ENCODE data around the gene ANKRD13A.

- TF ChIP-seq CTCF (IDR thresholded peaks at IDR 0.05) (no peak), POLR2AphosphoS5 (IDR thresholded peaks at IDR 0.05) (no peak), POLR2A (IDR thresholded peaks at IDR 0.05) (no peak)
These were observed 7.6 kb upstream of the ANKRD13A start for GRCh38 chr12:109991586-109991985.

Data from breast epithelium (tissue), 3 donors.